Measurements from ENCODE around the gene STX2. TPM values are rescaled to one million over a fixed set of nuclear protein-coding genes. Genes with fewer than 3 reads are reported as not detected.

The STX2 gene
- polyA plus RNA-seq, 2 of the 4 experiments (the other 2 are of a cell fraction), result 26.8 to 51.3 TPM

DNA sequence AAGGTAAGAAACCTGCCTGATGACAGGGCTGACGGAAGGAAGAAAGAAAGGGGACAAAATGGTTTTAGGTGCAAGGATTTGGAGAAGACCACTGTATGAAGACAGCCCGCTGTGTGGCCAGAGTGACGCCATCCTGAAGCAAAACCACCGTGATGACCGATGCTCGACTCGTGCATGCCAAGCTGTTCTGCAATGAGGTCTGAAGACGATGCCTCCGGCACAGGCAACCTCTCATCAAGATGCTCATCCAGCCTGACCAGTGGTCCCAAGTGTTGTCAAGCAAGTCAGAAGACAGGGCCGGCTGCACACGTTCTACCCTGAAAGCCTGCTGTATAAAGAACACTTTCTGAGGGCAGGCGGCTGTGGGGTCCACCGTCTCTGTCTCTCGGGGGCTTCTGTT is 34.8 kb downstream of the STX2 start:
- TF ChIP-seq EHMT2 (IDR thresholded peaks at IDR 0.05; ENCODE audit: low read depth), result no peak
- no peak for TF ChIP-seq CEBPB (IDR thresholded peaks at IDR 0.05)
- TF ChIP-seq PHF8 (IDR thresholded peaks at IDR 0.05; ENCODE audit: borderline replicate concordance, low read depth), result no peak
- no peak for TF ChIP-seq FOSL2 (IDR thresholded peaks at IDR 0.05)
- TF ChIP-seq FOSL2 (CRISPR knock-in tag; IDR thresholded peaks at IDR 0.05), result no peak
- TF ChIP-seq HDAC2 (IDR thresholded peaks at IDR 0.05), result no peak
- no peak for TF ChIP-seq NPAS2 (CRISPR knock-in tag; IDR thresholded peaks at IDR 0.05; ENCODE audit: borderline replicate concordance)
- no peak for TF ChIP-seq ZC3H11A (IDR thresholded peaks at IDR 0.05)
- WGBS (ENCODE audit: missing lambda C conversion rate), result 92% methylated on average over 14 of the region's 14 CpGs
- ATAC-seq (no peak), DNase-seq (ENCODE audit: low read depth in 1 of 2, low spot score in 1 of 2) (no peak), FAIRE-seq (no peak)
- no peak overlapping the region for H3K4me2 ChIP-seq
- no peak overlapping the region for H3K27ac ChIP-seq
- H3K4me1 ChIP-seq, result no peaks in the 10 kb centered on the region
- no peaks in the 10 kb centered on the region for H3K9me3 ChIP-seq
- ChIA-PET CTCF (interaction anchor here (0.6 to 2.6 kb wide), 2 partner anchors 8 to 16 kb away, joined by 3 to 7 read pairs; no protein-coding TSS in a partner anchor), POLR2A (interaction anchor here (0.6 kb wide), 1 partner anchor 28 kb away, joined by 3 read pairs; no protein-coding TSS in a partner anchor)
- H3K4me3 ChIP-seq, result no peak overlapping the region

DNA sequence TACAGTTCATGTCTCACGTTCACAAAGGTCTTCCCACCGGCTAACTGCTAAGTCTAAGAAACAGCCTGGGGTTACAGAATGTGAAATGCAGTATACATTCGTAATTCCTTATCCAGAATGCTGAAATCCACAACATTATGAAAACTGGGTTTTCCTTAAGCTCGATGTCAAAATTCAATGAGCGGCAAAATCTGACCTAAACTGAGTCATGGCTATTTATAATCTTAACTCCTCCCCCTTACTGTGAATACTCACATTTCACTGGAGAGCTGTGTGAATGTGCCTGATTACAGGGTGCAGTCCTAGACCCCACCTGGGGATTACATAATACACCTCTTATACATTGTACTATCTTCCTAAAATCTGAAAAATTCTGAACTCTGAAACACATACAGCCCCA is 35.3 kb downstream of the STX2 start:
- Histone ChIP-seq H3K4me3 (no peak overlapping the region), H3K4me1 (no peaks in the 10 kb centered on the region), H3K27ac (no peak overlapping the region), H3K9me3 (no peaks in the 10 kb centered on the region), H3K4me2 (no peak overlapping the region)
- no peak for TF ChIP-seq RFX5 (IDR thresholded peaks at IDR 0.05)
- no peak for TF ChIP-seq HEYL (CRISPR knock-in tag; IDR thresholded peaks at IDR 0.05)
- TF ChIP-seq, protein P1, sequence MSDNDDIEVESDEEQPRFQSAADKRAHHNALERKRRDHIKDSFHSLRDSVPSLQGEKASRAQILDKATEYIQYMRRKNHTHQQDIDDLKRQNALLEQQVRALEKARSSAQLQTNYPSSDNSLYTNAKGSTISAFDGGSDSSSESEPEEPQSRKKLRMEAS (IDR thresholded peaks at IDR 0.05), result no peak
- no peak for TF ChIP-seq JUNB (IDR thresholded peaks at IDR 0.05)
- TF ChIP-seq, protein P2, sequence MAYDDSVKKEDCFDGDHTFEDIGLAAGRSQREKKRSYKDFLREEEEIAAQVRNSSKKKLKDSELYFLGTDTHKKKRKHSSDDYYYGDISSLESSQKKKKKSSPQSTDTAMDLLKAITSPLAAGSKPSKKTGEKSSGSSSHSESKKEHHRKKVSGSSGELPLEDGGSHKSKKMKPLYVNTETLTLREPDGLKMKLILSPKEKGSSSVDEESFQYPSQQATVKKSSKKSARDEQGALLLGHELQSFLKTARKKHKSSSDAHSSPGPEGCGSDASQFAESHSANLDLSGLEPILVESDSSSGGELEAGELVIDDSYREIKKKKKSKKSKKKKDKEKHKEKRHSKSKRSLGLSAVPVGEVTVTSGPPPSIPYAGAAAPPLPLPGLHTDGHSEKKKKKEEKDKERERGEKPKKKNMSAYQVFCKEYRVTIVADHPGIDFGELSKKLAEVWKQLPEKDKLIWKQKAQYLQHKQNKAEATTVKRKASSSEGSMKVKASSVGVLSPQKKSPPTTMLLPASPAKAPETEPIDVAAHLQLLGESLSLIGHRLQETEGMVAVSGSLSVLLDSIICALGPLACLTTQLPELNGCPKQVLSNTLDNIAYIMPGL (CRISPR knock-in tag; IDR thresholded peaks at IDR 0.05; ENCODE audit: borderline replicate concordance), result no peak
- no peak for TF ChIP-seq RARB (CRISPR knock-in tag; IDR thresholded peaks at IDR 0.05)
- TF ChIP-seq ESRRA (IDR thresholded peaks at IDR 0.05; ENCODE audit: borderline replicate concordance, low read length), result no peak
- no peak for TF ChIP-seq MAZ (IDR thresholded peaks at IDR 0.05; ENCODE audit: borderline replicate concordance, low read depth, low read length)
- TF ChIP-seq, protein P3, sequence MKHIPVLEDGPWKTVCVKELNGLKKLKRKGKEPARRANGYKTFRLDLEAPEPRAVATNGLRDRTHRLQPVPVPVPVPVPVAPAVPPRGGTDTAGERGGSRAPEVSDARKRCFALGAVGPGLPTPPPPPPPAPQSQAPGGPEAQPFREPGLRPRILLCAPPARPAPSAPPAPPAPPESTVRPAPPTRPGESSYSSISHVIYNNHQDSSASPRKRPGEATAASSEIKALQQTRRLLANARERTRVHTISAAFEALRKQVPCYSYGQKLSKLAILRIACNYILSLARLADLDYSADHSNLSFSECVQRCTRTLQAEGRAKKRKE (CRISPR knock-in tag; IDR thresholded peaks at IDR 0.05; ENCODE audit: low read depth), result no peak
- no peak for TF ChIP-seq HOXB5 (CRISPR knock-in tag; IDR thresholded peaks at IDR 0.05)
- TF ChIP-seq FOSL2 (IDR thresholded peaks at IDR 0.05), result no peak
- TF ChIP-seq FOSL2 (CRISPR knock-in tag; IDR thresholded peaks at IDR 0.05), result no peak
- no peak for TF ChIP-seq NFE2L2 (conservative IDR thresholded peaks at IDR 0.05; ENCODE audit: low read length)
- no peak for TF ChIP-seq CBX2 (IDR thresholded peaks at IDR 0.05; ENCODE audit: borderline replicate concordance, low read depth)
- TF ChIP-seq, protein P4, sequence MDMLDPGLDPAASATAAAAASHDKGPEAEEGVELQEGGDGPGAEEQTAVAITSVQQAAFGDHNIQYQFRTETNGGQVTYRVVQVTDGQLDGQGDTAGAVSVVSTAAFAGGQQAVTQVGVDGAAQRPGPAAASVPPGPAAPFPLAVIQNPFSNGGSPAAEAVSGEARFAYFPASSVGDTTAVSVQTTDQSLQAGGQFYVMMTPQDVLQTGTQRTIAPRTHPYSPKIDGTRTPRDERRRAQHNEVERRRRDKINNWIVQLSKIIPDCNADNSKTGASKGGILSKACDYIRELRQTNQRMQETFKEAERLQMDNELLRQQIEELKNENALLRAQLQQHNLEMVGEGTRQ (IDR thresholded peaks at IDR 0.05), result no peak
- TF ChIP-seq CEBPB (IDR thresholded peaks at IDR 0.05), result no peak
- TF ChIP-seq KDM5A (IDR thresholded peaks at IDR 0.05), result no peak
- TF ChIP-seq TFCP2L1 (CRISPR knock-in tag; IDR thresholded peaks at IDR 0.05), result no peak
- 94% methylated on average over 5 of the region's 5 CpGs for WGBS (ENCODE audit: missing lambda C conversion rate)
- CTCF ChIA-PET, result interaction anchor here (0.6 kb wide), 1 partner anchor 8 kb away, joined by 3 read pairs; no protein-coding TSS in a partner anchor
- ATAC-seq (no peak), DNase-seq (ENCODE audit: low read depth in 1 of 2, low spot score in 1 of 2) (no peak), FAIRE-seq (no peak)
- POLR2A ChIA-PET, result interaction anchor here (0.6 kb wide), 1 partner anchor 28 kb away, joined by 3 read pairs; no protein-coding TSS in a partner anchor

Data from A549 (cell line).